Hematopoietic multipotent progenitor cell (in vitro differentiated cells): ENCODE measurements around the gene ATP8B4. TPM values are rescaled to one million over a fixed set of nuclear protein-coding genes. Genes with fewer than 3 reads are reported as not detected.

Source experiments
- DNase-seq, 3 donors: peaks; one replicate each; pipeline ENCODE4 v3.0.0-alpha.2; 2011 to 2015; ENCODE audit warnings: low read depth in 2 of 3, low spot score in 2 of 3
- total RNA-seq: library from RNA; depleted of rRNA; stranded (reverse); fragments of >200 nt; gene quantifications from one replicate; pipeline ENCODE4 v1.2.3, GENCODE V29; 2012

ATP8B4 gene
- total RNA-seq, 1 donor, result 141 TPM

DNA sequence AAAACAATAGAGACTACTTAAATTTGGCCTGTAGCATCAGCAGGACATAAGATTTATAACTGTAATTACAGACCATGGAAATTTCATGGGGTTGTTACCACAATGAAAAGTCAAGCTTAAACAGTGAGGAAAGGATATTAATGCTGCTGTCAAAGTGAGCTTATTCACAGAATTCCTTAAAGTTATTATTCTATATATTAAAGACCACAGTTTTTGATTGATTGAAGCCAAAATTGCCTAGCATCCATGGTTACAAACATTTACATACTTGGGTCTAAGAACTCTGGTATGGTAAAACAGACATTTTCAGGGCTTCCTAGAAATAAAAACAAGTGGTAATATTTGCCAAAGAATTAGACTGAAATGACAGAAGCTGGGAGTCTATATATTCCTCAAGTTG is 248.6 kb downstream of the ATP8B4 start:
- DNase-seq, result no peak

- no peak for DNase-seq
Measured at GRCh38 chr15:49868348-49868747, 250.7 kb downstream of the ATP8B4 start.

DNA sequence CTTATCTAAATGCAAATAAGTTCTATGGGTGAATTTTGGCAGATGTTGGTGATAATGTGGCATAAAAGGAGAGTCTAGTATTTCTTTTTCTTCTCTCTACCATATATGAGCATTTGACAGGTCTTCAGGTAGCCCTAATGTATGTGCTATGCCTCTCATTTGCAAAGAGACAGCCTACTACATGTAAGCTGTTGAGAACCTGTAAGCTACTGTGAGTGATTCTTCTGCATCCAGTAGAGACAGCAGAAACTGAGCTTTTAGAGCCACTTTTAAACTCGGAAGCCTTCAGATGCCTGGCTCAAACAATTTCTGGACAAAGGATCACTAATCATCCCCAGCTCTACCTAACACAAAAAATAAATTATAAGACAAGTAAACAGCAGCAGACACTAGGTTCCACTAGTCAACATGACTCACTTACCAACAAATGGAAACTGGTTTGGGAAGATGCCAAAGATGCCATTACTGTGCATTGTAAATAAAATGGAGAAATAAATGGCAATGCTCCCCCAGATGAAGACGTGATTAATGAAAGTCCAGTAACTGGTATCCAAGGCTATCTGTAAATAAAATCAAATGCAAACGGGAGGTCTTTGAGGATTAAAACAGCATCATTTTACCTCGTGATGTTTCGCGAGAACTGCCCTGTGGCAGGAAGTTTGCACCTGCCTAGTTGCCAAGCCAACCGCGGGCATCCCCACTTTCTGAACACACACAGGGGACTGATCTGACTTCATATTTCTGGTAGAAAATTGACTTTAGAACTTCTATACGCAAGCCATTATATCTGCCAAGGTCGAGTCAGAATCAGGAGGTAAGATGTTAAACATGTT is 252.9 kb downstream of the ATP8B4 start:
- no peak for DNase-seq

- no peak for DNase-seq
Measured at GRCh38 chr15:49864251-49864650, 254.8 kb downstream of the ATP8B4 start.

- DNase-seq, result no peak
Measured at GRCh38 chr15:49863431-49864224, 255.4 kb downstream of the ATP8B4 start.

- no peak for DNase-seq
Measured at GRCh38 chr15:49860101-49860500, 258.9 kb downstream of the ATP8B4 start.

DNA sequence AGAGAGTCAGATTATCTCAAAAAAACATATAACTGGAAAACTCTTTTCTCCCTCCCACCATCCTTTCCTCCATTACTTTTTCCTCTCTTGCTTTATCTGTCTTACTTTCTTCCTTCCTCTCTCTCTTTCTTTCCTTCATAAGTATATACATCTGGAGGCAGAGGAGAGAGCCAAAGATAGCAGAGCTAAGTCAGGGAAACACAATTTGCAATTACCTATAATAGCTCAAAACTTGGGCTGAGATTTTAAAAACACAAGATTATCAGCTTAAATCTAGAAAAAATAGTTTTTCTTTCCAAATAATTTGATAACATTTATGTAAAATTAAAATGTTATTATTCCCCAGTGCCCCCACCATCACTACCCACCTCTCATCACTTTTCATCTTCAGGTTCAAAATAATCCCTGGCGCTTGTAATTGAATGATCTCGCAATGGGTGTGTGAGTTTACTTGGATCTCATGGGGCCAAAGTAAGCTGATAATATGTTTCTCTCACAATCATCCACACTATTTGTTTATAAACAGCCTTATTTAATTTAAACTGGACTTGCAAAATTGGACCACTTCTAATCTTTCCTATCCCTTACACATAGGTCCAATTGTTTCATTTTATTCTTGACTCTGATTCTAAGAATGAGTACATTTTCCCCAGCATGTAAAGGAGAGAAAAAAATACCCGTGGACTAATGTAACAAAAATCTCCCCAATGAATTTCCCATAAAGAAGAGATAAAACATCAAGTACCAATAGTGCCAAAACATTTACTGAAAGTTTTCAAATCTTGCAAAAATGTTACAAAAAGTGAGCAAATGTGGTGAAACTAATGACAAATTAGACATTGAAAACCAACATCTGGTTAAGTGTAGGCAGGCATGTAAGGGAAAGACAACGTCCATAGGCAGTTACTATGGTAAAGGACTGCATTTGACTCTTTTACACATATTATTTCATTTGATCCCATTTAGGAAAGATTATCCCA is 261.2 kb downstream of the ATP8B4 start:
- no peak for DNase-seq

- no peak for DNase-seq
Measured at GRCh38 chr15:49855917-49856637, 263.0 kb downstream of the ATP8B4 start.

DNA sequence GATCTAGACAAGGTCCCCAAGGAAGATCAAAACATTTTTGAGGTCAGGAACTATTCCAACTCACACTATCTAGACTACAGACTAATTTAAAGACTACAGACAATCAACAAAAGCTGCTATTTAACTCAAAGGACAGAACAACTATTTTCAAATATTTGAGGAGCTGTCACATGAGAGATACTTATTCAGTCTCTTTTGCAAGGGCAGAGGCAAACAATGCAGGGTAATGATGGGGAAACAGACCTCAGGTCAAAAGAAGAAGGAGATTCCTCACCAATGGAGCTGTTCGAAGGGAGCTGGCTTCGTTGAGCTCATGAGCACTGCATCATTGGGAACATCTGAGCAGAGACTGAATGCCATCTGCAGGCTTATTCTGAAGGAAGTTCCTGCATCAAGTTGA is 266.3 kb downstream of the ATP8B4 start:
- no peak for DNase-seq

DNA sequence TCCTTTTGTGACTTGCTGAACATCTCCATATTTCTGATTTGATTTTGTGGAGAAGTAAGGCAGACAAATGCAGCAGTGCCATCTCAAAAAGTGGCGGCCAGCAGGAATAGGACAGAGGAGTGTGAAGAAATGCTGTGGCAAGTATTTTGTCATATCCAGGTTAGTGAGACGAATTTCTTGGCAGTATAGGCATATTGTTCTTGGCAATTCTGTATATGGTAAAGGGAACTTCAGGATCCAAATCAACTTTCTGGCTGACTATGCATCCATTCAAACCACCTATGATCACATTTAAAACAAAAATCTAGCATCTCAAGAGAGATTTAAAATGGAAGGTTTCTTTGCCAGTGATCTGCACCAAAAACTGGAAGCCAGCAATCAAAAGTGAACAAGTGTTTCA is 270.2 kb downstream of the ATP8B4 start:
- no peak for DNase-seq

DNA sequence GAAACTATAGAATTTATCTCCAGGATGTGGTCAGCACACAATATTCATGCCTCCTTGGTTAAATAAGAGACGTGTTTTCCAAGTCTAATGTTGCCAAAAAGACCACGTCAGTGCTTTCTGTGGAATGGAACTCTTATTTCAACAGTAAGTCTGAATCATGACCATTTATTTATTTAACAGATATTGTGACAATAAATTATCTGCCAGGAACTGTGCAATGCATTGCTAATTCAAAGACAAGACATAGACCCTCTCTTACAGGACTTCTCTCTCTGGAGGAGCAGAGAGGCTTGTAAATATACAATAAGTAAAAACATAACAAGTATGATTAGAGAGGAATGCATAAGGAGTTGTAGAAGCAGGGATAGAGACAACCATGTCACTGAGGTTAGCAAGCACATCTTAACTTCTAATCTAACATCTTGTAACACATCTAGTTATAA is 270.7 kb downstream of the ATP8B4 start:
- DNase-seq, result no peak

DNA sequence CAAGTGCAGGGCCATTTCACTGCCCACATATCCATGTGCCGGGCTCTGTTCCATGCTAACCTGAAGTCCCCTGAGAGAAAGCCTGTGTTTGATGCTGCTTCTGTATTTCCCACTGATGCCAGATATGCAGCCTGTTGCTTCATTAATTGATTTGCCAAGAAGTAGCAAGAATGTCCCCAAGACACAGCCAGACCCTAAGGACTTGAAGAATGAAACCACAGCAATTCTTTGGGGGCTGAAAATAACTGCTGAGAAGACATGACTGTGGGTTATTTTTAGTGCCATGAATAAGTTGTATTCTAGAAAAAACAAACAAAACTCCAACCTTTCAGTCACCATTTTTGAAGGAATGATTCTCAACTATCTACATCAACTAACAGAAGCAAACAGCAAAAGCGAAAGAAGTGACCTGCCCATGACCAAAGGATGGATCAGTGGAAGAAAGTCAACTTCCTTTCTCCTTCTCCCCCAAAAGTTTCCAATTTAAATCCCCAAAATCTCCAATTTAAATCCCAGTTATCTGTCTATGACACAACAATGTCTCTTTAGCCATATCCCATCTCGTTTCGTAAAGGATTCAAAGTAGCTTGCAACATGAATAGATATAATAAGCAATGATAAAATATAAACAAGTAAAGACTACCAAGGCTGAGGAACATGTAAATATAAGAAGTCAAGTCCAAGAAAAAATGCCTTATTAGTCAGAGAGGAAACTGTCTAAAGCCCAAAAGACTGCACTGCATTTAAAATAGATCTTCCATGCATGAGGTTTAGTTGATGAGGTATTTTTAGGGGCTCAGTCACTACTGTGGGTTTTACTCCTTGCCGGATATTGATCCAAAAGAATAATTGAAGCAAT is 271.4 kb downstream of the ATP8B4 start:
- DNase-seq, result no peak

DNA sequence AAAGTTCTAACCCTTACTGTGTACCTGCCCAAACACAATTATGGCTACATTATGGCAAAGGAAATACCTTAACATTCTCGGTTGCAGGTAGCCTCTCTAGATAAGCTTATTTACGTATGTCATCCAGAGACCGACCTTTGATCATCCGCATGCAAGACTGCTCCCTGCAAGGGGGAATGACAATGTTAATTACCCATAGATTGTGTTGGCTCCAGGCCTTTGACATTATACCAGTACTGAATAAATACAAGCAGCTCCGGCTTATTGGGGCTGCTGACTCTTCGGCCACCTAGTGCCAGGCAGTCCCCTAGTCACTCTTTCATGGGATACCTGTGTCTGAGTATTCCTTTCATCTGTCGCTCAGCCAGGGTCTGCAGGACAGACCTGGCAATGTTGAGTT is 274.6 kb downstream of the ATP8B4 start:
- DNase-seq, result no peak

GRCh38 chr15:49843725-49844124 is 275.3 kb downstream of the ATP8B4 start:
- no peak for DNase-seq

DNA sequence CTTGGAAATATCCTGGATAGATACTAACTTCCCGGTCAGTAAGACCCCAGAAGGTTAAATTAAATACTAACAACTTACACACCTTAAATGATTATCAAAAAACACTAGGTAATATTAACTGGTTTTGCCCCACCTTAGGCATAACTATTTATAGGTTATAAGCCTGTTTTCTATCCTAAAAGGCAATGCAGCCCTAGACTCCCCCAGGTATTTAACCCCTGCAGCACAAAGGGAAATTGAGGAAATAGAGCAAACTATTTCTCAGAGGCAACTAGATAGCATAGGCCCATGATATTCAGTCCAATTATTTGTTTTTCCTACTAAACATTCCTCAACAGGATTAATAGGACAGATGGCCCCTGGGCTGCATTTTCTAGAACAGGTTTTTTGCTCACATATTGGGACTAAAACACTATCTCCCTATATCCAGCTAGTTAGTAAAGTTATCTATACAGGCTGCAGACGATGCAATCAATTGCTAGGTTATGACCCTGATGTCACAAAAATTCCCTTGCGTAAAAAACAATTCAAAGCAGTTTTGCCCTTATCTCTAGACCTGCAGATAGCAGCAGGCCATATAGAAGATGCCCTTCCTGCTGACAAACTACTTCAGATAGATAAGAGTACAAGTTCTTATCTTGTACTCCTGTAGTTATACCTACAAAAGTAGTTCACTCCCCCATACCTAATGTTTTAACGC is 276.9 kb downstream of the ATP8B4 start:
- peak in 1 of 3 donors; percentile 53 for DNase-seq

- peak in 1 of 3 donors; percentile 51 for DNase-seq
Measured at GRCh38 chr15:49832511-49832910, 286.5 kb downstream of the ATP8B4 start.

GRCh38 chr15:49831206-49831965 is 287.6 kb downstream of the ATP8B4 start:
- DNase-seq, result no peak

- peak in 1 of 3 donors; percentile 54 for DNase-seq
Measured at GRCh38 chr15:49830391-49830790, 288.6 kb downstream of the ATP8B4 start.
